ENCODE measurements around the gene ZNF385D. TPM values are rescaled to one million over a fixed set of nuclear protein-coding genes. Genes with fewer than 3 reads are reported as not detected.

Gene ZNF385D
- total and polyA plus RNA-seq, 2 of the 13 experiments (the other 11 are each of a cell fraction or from before 2014, with no cell fraction given): not detected

DNA sequence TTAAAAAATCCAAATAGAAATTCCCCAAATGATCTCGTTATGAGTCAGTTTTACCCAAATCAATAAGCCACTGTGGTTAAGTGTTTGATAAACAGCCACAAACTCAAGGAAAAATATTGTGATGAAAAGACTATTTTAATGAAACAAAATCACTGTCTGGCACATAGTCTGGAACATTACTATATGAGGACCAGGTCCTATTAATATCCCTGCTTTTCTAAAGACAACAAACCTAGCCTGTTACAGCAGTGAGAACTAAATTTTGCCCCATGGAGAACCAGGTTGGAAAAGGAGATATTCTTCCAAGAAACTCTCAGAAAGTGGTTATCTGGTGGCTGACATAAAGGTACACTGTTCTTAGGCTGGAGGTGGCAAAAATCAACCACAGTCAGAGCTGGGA lies 27.7 kb upstream of the ZNF385D start:
- ATAC-seq (no peak), FAIRE-seq (no peak)
- TF ChIP-seq, protein P1, sequence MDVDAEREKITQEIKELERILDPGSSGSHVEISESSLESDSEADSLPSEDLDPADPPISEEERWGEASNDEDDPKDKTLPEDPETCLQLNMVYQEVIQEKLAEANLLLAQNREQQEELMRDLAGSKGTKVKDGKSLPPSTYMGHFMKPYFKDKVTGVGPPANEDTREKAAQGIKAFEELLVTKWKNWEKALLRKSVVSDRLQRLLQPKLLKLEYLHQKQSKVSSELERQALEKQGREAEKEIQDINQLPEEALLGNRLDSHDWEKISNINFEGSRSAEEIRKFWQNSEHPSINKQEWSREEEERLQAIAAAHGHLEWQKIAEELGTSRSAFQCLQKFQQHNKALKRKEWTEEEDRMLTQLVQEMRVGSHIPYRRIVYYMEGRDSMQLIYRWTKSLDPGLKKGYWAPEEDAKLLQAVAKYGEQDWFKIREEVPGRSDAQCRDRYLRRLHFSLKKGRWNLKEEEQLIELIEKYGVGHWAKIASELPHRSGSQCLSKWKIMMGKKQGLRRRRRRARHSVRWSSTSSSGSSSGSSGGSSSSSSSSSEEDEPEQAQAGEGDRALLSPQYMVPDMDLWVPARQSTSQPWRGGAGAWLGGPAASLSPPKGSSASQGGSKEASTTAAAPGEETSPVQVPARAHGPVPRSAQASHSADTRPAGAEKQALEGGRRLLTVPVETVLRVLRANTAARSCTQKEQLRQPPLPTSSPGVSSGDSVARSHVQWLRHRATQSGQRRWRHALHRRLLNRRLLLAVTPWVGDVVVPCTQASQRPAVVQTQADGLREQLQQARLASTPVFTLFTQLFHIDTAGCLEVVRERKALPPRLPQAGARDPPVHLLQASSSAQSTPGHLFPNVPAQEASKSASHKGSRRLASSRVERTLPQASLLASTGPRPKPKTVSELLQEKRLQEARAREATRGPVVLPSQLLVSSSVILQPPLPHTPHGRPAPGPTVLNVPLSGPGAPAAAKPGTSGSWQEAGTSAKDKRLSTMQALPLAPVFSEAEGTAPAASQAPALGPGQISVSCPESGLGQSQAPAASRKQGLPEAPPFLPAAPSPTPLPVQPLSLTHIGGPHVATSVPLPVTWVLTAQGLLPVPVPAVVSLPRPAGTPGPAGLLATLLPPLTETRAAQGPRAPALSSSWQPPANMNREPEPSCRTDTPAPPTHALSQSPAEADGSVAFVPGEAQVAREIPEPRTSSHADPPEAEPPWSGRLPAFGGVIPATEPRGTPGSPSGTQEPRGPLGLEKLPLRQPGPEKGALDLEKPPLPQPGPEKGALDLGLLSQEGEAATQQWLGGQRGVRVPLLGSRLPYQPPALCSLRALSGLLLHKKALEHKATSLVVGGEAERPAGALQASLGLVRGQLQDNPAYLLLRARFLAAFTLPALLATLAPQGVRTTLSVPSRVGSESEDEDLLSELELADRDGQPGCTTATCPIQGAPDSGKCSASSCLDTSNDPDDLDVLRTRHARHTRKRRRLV (CRISPR knock-in tag; IDR thresholded peaks at IDR 0.05): no peak
- TF ChIP-seq ZNF83 (CRISPR knock-in tag; IDR thresholded peaks at IDR 0.05; ENCODE audit: borderline replicate concordance) (no peak), ATRX (CRISPR knock-in tag; IDR thresholded peaks at IDR 0.05; ENCODE audit: borderline replicate concordance) (no peak), TBP (CRISPR knock-in tag; IDR thresholded peaks at IDR 0.05) (no peak), BORCS8-MEF2B (CRISPR knock-in tag; IDR thresholded peaks at IDR 0.05) (no peak), ZNF556 (CRISPR knock-in tag; IDR thresholded peaks at IDR 0.05; ENCODE audit: borderline replicate concordance) (no peak), ZFP1 (CRISPR knock-in tag; IDR thresholded peaks at IDR 0.05) (no peak), ZNF782 (CRISPR knock-in tag; IDR thresholded peaks at IDR 0.05; ENCODE audit: borderline replicate concordance) (no peak), FOXJ3 (CRISPR knock-in tag; IDR thresholded peaks at IDR 0.05; ENCODE audit: borderline replicate concordance) (no peak)
- TF ChIP-seq, protein P2, sequence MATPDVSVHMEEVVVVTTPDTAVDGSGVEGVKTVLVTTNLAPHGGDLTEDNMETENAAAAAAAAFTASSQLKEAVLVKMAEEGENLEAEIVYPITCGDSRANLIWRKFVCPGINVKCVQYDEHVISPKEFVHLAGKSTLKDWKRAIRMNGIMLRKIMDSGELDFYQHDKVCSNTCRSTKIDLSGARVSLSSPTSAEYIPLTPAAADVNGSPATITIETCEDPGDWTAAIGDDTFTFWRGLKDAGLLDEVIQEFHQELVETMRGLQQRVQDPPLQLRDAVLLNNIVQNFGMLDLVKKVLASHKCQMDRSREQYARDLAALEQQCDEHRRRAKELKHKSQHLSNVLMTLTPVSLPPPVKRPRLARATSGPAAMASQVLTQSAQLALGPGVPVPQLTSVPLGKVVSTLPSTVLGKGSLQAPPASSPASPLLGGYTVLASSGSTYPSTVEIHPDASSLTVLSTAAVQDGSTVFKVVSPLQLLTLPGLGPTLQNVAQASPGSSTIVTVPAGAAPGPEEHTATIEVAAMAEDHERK (CRISPR knock-in tag; IDR thresholded peaks at IDR 0.05; ENCODE audit: low read depth): no peak
- TF ChIP-seq, protein P3, sequence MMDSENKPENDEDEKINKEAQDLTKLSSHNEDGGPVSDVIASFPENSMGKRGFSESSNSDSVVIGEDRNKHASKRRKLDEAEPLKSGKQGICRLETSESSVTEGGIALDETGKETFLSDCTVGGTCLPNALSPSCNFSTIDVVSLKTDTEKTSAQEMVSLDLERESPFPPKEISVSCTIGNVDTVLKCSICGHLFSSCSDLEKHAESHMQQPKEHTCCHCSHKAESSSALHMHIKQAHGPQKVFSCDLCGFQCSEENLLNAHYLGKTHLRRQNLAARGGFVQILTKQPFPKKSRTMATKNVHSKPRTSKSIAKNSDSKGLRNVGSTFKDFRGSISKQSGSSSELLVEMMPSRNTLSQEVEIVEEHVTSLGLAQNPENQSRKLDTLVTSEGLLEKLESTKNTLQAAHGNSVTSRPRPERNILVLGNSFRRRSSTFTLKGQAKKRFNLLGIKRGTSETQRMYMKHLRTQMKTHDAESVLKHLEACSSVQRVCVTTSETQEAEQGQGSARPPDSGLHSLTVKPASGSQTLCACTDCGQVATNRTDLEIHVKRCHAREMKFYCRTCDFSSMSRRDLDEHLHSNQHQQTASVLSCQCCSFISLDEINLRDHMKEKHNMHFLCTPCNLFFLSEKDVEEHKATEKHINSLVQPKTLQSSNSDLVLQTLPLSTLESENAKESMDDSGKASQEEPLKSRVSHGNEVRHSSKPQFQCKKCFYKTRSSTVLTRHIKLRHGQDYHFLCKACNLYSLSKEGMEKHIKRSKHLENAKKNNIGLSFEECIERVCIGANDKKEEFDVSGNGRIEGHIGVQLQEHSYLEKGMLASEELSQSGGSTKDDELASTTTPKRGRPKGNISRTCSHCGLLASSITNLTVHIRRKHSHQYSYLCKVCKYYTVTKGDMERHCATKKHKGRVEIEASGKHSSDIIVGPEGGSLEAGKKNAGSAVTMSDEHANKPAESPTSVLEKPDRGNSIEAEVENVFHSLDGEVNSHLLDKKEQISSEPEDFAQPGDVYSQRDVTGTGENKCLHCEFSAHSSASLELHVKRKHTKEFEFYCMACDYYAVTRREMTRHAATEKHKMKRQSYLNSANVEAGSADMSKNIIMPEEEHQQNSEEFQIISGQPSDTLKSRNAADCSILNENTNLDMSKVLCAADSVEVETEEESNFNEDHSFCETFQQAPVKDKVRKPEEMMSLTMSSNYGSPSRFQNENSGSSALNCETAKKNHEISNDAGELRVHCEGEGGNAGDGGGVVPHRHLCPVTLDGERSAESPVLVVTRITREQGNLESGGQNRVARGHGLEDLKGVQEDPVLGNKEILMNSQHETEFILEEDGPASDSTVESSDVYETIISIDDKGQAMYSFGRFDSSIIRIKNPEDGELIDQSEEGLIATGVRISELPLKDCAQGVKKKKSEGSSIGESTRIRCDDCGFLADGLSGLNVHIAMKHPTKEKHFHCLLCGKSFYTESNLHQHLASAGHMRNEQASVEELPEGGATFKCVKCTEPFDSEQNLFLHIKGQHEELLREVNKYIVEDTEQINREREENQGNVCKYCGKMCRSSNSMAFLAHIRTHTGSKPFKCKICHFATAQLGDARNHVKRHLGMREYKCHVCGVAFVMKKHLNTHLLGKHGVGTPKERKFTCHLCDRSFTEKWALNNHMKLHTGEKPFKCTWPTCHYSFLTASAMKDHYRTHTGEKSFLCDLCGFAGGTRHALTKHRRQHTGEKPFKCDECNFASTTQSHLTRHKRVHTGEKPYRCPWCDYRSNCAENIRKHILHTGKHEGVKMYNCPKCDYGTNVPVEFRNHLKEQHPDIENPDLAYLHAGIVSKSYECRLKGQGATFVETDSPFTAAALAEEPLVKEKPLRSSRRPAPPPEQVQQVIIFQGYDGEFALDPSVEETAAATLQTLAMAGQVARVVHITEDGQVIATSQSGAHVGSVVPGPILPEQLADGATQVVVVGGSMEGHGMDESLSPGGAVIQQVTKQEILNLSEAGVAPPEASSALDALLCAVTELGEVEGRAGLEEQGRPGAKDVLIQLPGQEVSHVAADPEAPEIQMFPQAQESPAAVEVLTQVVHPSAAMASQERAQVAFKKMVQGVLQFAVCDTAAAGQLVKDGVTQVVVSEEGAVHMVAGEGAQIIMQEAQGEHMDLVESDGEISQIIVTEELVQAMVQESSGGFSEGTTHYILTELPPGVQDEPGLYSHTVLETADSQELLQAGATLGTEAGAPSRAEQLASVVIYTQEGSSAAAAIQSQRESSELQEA (CRISPR knock-in tag; IDR thresholded peaks at IDR 0.05; ENCODE audit: not compliant biosample characterization): no peak

More for the DNA sequence above, 27.7 kb upstream of the ZNF385D start:
- Histone ChIP-seq H3K79me2 (ENCODE audit: insufficient read depth, low read length) (no peaks in the 10 kb centered on the region), H3K4me3 (replicated peaks in 1 of 3; ENCODE audit: insufficient read depth in 1 of 3, low read depth in 2 of 3, low read length in 3 of 3) (no peak overlapping the region), H3K27ac (ENCODE audit: extremely low read length, insufficient read depth, low read length) (no peak overlapping the region), H2AFZ (ENCODE audit: low read length) (no peak overlapping the region), H4K20me1 (ENCODE audit: insufficient read depth, low read length) (no peaks in the 10 kb centered on the region), H3K9me3 (ENCODE audit: low read length) (peaks cover 13% of the 10 kb centered on the region), H3K4me1 (ENCODE audit: insufficient read depth, low read length) (no peaks in the 10 kb centered on the region), H3K27me3 (ENCODE audit: control insufficient read depth in 1 of 2, insufficient read depth in 2 of 2, low read length in 2 of 2) (no peaks in the 10 kb centered on the region), H3K4me2 (ENCODE audit: low read depth, low read length) (no peak overlapping the region), H3K9ac (ENCODE audit: insufficient read depth, low read depth, low read length) (no peak overlapping the region), H3K36me3 (replicated peaks in 1 of 2; ENCODE audit: control insufficient read depth in 1 of 2, insufficient read depth in 2 of 2, low read length in 2 of 2) (no peaks in the 10 kb centered on the region)
- no TSS peak for BruUV-seq (replicated peaks)
- no peak for DNase-seq (ENCODE audit: low spot score)
- WGBS (ENCODE audit: low lambda C conversion rate): 0% methylated on average over 1 of the region's 1 CpG
- ChIA-PET CTCF (ENCODE audit: low intra/inter-chr PET ratio, low total read pairs) (no interaction called here), POLR2A (no interaction called here)
- intact Hi-C loops (cut with micrococcal nuclease; ENCODE audit: unreplicated experiment): no loop called here
- in situ Hi-C loops (cut with HindIII; ENCODE audit: extremely low pct_ligation_motif_present, low pct_unique_long_range_greater_than_20kb): no loop called here

Data from HepG2 (cell line).